ENCODE results near the gene CENPP.
"Not testable (repeated sequence)": the region's sequence is repeated elsewhere in the genome, so short reads cannot be mapped to it uniquely, and the experiment has no call there.

CENPP gene

GRCh38 chr9:92619601-92620300 is 294.0 kb downstream of the CENPP start:
- DNase-seq = no peak

DNA sequence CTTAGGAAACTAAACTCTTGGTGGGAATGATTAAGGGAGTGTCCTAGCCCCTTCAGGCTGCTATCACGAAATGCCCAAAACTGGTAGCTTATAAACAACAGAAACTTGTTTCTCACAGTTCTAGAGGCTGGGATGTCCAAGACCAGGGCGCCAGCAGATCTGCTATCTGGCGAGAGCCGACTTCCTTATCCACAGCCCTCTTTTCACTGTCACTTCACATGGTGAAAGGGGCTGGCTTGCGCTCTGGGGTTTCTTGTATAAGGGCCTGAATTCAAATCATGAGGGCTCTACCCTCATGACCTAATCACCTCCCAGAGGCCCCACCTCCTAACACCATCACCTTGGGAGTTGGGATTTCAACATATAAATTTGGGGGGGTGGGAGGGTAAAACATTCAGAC is 295.1 kb downstream of the CENPP start:
- no peak for DNase-seq

DNA sequence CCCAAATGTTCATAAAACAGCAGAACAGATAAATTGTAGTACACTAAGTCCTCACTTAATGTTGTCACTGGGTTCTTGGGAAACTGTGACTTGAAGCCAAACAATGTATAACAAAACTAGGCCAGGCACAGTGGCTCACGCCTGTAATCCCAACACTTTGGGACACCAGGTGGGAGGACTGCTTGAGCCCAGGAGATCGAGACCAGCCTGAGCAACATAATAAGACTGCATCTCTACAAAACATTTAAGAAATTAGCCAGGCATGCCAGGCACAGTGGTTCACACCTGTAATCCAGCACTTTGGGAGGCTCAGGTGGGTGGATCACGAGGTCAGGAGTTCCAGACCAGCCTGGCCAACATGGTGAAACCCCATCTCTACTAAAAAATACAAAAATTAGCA is 298.2 kb downstream of the CENPP start:
- not testable (repeated sequence) for DNase-seq

- DNase-seq = no peak
Observed at GRCh38 chr9:92626484-92626883, 300.7 kb downstream of the CENPP start.

DNA sequence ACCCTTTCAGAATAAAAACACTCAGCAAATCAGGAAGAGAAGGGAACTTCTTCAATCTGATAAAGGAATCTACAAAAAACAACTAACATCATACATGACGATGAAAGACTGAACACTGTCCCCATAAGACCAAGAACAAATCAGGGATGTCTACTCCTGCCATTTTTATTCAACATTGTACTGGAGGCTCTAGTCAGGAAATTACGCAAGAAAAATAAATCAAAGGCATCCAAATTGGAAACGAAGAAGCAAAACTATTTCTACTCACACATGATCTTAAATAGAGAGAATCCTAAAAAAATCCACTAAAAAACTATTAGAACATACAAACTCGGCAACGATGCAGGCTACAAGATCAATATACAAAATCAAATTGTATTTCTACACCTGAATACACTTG is 301.9 kb downstream of the CENPP start:
- no peak for DNase-seq

- DNase-seq = no peak
Observed at GRCh38 chr9:92631452-92632343, 305.9 kb downstream of the CENPP start.

DNA sequence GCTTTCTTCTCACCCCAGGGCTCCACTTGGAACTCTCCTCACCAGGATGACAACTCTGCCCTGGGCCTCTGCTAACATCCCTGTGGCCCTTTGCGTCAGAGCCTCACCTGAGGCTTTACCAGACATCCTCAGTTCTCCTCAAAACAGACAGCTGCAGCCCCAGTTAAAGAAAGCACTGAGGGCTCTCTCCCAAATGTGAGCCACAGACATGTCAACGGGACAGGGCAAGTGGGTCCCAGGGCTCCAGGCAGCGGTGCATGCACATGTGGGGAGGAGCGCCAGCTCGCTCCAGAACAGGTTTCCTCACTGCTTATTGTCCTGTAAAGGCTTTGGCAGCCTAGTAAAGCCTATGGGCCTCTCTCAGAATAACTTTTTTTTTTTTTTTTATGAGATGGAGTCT is 306.9 kb downstream of the CENPP start:
- no peak for DNase-seq

GRCh38 chr9:92633614-92634278 is 308.0 kb downstream of the CENPP start:
- DNase-seq = no peak

DNA sequence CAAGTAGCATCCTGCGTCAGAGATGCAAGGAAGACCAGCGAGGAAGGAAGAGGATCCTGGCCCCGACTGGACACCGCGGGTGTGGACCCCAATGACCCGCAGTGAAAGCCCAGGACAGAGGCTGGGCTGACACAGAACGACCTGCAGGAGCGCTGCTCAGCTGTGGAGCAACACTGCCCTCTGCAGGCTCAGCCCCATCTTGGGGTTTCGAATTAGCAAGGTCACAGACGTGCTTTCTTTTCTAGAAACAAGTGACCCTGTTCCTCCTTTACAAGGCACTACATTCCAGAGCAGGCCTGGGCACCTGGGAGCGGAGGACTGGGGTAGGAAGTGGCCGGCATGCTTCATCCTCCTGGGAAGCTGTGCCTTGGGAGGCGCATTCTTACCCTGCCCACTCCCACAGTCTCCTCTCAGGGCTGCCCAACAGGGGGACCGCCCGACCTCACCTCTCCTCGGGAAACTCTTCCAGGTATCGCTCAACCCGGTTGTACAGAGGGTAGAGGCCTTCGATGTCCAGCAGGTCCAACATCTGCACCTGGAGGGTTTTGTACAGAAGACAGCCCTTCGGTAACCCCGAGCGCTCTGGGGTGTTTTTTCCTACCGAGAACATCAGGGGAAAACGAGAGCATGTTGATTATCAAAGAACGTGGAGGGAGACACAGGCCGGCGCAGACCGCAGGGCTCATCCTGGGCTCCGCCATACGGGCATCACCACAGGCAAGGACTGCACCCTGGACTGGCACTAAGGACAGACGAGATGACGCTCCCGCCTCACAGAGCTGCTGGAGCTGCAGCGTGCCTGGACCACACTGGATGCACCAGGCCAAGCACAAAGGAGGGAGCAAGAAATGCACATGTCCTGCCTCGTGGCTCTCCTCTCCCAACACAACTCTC is 309.2 kb downstream of the CENPP start:
- DNase-seq = peak in 1 of 2 experiments; percentile 22

DNA sequence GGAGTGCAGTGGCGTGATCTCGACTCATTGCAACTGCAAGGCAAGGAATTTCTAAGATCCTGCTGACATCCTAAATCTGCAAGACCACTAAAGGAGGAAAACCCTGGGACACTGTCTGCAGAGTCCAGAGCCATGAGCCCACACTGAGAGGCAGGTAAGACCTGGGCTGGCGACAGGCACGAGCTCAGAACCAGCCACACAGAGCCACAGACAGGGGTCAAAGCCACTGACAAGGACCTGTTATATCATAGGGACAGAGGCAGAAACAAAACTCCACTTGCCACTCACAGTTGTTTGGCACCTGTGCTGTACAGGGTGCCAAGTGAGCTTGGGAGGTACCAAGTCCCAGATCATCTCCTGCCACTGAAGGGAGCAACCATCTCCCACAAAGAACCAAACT is 310.0 kb downstream of the CENPP start:
- DNase-seq = no peak

DNA sequence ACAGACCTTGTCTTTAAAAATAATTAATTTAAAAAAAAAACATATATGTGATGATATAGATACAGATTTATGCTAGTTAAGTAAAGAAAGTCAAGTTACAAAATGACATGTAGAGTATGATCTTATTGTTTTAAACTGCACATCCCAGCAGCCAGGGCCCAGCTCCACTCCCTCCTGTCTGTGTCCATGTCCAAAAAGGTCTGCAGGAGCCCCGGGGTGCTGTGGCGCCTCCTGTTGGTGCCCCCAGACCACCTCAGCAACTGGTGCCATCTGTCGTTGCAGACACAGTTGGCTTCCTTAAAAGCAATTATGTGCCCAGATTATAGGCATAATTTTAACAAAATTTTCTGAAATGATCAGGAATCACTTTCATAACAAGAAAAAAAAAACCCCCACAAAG is 310.9 kb downstream of the CENPP start:
- no peak for DNase-seq

DNA sequence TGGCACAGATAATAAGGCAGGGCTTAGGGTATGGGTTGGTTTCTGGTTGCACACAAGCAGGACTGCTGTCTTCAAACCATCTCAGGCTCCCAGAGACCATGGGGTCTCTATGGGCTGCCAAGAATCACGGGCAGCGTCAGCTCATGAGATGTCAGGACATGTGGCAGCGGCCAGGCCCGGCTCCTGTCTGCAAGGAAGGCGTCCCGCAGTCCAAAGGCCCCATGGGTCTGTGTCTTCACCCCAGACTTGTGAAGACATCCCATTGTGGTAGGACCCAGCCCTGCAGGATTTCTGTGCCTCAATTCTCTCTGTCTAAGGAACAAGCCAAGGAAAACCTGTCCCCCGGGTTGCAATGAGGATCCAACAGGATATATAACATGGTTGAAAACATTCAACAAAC is 311.6 kb downstream of the CENPP start:
- no peak for DNase-seq

DNA sequence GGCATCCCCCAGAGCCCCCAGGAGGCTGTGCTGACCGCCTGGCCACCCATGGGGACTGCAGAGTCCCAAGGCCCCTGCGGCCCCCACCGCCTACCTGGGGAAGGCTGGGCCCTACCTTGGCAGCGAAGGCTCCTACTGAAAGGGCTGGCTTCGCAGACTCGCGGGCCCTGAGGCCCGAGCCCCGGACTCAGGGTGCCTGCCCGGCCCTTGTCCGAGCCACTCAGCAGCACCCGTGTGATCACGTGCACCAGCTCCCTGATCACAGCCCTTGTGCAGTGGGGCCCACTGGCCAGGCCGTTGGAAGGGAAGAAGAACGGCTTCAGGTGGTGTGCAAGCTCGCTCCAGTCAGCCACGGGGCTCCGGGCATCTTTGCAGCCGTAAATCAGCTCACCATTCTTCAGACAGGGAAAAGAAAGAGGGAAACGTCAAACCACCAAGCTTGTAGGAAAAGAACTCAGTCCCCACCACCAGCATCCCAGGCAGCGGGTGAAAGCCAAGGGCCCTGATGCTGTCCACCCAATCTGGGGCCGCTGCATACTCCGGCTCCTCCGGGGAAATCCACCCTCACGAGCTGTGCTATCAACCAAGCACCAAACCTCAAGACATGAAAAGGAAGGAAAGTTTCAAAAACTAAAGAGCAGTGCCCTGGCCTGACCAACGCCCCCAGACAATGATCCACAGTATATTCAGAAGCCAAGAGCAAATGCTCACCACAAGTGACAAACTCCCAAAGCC is 312.3 kb downstream of the CENPP start:
- DNase-seq = no peak

DNA sequence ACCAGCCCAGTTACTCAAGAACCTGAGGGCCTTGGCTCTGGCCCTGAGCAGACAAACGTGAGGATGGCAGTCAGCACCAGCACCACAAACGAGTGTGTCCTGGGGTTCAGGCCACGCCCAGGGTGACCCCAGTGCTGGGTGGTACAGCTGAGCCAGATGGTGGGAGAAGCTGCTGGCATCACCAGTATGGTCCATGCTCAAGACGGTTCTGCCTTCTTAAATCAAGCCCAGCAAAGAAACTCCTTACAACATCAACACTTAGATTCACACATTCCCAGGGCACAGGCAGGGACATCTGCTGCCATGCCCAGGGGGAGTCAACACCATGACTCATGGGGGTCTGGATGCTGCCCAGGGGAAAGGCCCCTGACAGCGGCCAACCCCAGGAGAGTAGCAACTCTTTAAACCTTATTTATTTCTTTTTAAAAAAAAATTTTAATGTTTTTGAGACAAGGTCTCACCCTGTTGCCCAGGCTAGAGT is 312.9 kb downstream of the CENPP start:
- DNase-seq = no peak

- no peak for DNase-seq
Observed at GRCh38 chr9:92639124-92639523, 313.4 kb downstream of the CENPP start.

DNA sequence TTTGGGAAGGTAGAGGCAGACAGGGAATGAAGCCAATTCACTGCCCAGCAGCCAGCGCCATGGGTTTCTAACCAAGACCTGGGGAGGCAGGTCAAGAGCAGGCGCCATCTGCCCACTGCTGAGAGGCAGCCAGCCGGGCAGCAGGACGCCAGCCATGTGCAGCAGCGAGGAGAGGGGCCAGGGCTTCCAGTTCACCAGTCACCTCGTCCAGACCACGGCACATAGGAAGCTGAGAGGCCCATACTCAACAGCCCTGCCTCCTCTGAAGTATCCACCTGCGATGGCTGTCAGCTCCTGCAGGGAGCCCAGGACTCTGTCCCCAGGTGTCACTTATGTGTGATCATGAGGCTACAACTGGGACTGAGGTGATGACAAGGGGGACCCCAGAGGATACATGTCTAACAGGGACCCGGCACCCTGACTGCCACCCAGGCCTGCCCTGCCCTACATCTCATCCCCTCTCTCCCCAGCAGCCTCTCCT is 314.1 kb downstream of the CENPP start:
- DNase-seq = no peak

GRCh38 chr9:92640398-92641091 is 314.8 kb downstream of the CENPP start:
- DNase-seq = no peak

- no peak for DNase-seq
Observed at GRCh38 chr9:92641092-92641809, 315.5 kb downstream of the CENPP start.

DNA sequence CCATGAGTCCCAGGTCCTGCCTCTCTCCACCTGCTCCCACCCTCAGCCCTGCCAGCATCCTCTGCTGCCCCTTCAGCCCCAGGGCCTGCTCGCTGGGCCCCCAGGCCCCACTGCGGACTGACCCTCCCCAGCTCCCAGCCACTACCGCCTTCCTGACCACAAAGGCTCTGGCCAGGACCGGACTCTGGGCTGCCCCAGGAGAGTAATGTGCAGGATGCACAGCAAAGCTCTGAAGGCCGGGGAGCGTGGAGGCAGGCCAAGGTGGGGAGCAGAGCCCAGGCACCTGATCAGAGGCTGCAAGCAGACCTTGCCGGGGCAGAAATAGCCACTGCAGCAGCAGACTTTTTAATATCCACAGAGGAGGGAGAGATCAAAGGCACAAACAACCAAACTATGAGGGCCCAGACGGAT is 316.3 kb downstream of the CENPP start:
- DNase-seq = no peak

GRCh38 chr9:92642564-92642963 is 316.8 kb downstream of the CENPP start:
- DNase-seq = no peak

Data from NCI-H446 (cell line).